Tibial artery (tissue), 4 donors: Measurements from ENCODE around the gene KIAA0586.
A peak's percentile ranks its signal among the peaks of the same experiment; 100 is the strongest.

Experiments
- DNase-seq, 2 donors: peaks; one replicate each; pipeline ENCODE4 v3.0.0-alpha.2; 2019
- H3K27ac ChIP-seq, 2 donors: fragments of 200-600 bp; sonication (generic) in 1 of 2; 1 replicate in 1 of 2; 2 replicates in 1 of 2; pipeline ENCODE4 v1.5.1; 2018 to 2019; ENCODE audit warnings: mild to moderate bottlenecking in 1 of 2
- H3K27me3 ChIP-seq, 2 donors: fragments of 200-600 bp; sonication (generic) in 1 of 2; one replicate each; pipeline versions ENCODE4 v1.5.1 to v1.6.0; 2016 to 2019
- H3K36me3 ChIP-seq, 3 donors: fragments of 200-600 bp; sonication (generic) in 2 of 3; one replicate each; pipeline ENCODE4 v1.5.1; 2016 to 2019; ENCODE audit warnings: mild to moderate bottlenecking in 2 of 3
- H3K4me1 ChIP-seq, 4 donors: fragments of 200-600 bp; sonication (generic) in 2 of 4; 1 replicate in 3 of 4; 2 replicates in 1 of 4; pipeline ENCODE4 v1.5.1; 2016 to 2019
- H3K4me3 ChIP-seq, 2 donors: fragments of 200-600 bp; sonication (generic) in 1 of 2; 1 replicate in 1 of 2; 2 replicates in 1 of 2; pipeline ENCODE4 v1.5.1; 2018 to 2019; ENCODE audit warnings: mild to moderate bottlenecking in 2 of 2
- H3K9me3 ChIP-seq, 3 donors: fragments of 200-600 bp; sonication (generic) in 1 of 3; one replicate each; pipeline ENCODE4 v1.5.1; 2016 to 2019
- intact Hi-C: fragments of 100-400 bp; cut with DNase I; formaldehyde crosslinking; loops from one replicate; pipeline ENCODE4 v1.15.0; 2023; ENCODE audit warnings: low total_unique reads
- TF ChIP-seq, protein P1 (sequence below), 2 experiments: fragments of 200-600 bp in 1 of 2; fragments of 450-650 bp in 1 of 2; IDR thresholded peaks; one replicate each; pipeline ENCODE4 v1.5.1; 2017 to 2019; ENCODE audit warnings: antibody characterized with exemption in 2 of 2, mild to moderate bottlenecking in 1 of 2, moderate library complexity in 1 of 2

KIAA0586 gene

DNA sequence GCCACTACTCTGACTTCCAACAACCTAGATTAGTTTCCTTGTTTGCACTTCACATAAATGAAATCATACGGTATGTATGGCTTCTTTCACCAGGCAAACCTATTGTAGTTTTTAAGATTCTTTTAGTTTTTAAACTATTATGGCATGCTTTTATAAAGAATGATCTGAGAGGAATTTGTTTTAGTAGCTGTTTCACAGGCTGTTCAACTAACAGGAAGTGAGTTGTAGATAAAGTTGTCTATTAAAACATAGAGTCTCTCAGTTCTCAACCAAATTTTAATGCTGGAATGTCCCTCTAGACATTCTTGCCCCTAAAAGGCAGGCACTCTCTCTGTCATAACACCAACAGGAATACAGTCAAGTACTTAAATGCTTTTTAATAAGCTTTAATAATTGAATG lies 107.5 kb downstream of the KIAA0586 start:
- no peaks in the 10 kb centered on the region for H3K27me3 ChIP-seq
- intact Hi-C loops = no loop called here

DNA sequence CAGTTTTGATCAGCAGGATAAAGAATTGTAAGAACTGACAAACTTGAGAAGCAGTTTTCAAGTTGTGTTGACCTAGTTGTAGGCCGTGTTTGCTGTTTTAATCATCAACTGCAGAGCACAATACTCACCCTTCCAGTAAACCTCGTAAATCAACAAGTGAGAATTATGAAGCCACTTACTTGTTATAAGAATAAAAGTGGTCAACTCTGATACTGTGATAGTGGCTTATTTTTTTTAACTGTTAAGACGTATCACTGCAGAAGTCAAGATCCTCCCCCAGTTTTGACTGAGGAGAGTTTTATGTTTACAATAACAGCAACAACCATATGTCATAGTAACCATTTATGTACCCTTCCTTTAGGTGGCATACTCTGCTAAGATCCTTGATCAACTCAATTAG lies 109.5 kb downstream of the KIAA0586 start:
- Histone ChIP-seq H3K4me1 (peaks cover 0 to 52% (median 7%) of the 10 kb centered on the region in 4 donors), H3K36me3 (no peaks in the 10 kb centered on the region), H3K9me3 (no peaks in the 10 kb centered on the region), H3K4me3 (no peak overlapping the region), H3K27ac (peak overlapping the region in 1 of 2 donors; percentile 20), H3K27me3 (no peaks in the 10 kb centered on the region)
- TF ChIP-seq, protein P1, sequence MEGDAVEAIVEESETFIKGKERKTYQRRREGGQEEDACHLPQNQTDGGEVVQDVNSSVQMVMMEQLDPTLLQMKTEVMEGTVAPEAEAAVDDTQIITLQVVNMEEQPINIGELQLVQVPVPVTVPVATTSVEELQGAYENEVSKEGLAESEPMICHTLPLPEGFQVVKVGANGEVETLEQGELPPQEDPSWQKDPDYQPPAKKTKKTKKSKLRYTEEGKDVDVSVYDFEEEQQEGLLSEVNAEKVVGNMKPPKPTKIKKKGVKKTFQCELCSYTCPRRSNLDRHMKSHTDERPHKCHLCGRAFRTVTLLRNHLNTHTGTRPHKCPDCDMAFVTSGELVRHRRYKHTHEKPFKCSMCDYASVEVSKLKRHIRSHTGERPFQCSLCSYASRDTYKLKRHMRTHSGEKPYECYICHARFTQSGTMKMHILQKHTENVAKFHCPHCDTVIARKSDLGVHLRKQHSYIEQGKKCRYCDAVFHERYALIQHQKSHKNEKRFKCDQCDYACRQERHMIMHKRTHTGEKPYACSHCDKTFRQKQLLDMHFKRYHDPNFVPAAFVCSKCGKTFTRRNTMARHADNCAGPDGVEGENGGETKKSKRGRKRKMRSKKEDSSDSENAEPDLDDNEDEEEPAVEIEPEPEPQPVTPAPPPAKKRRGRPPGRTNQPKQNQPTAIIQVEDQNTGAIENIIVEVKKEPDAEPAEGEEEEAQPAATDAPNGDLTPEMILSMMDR (IDR thresholded peaks at IDR 0.05) = no peak
- intact Hi-C loops = no loop called here
- no peak for DNase-seq

More for the DNA sequence above, 107.5 kb downstream of the KIAA0586 start:
- no peak for DNase-seq
- Histone ChIP-seq H3K4me3 (no peak overlapping the region), H3K4me1 (peaks cover 0 to 36% (median 5%) of the 10 kb centered on the region in 4 donors), H3K36me3 (no peaks in the 10 kb centered on the region), H3K9me3 (no peaks in the 10 kb centered on the region), H3K27ac (peak overlapping the region; percentile 72)
- TF ChIP-seq, protein P1 (IDR thresholded peaks at IDR 0.05) = no peak

DNA sequence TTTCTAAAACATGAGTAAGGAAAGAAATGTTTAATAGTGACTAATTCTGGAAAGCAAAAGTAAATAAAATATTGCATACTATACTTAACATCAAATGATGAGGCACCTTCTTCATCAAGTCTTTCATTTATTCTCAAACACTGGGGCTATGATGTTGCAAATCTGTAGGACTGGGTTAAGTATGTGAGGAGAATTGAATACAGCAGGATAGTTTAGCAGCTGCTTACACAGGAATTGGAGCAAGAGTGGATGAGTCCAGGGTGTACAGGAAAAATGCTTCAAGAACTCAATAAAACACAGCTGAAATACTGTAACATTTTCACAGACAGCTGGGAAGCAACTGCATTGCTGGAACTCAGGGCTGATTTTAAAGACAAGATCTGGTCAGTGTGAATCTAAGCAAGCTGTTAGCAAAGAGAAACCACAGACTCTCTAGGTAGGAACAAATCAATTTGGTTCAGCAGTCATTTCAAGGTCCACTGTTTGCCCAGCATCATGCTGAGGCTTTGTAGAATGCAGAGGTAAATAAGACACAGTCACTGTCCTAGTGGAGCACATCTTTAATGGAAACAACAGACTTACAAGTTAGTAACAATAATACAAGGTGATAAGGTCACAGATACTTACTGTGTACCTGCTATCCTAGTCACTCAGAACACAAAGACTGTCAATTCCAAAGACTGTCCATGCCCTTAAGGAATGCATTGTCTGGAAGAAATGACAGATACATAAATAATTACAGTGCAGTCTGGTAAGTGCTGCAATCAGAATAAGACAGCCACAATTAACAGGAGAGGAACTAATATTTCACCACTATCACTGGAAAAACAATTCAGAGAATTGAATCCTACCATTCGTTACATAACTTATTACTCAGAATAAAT lies 113.5 kb downstream of the KIAA0586 start:
- Histone ChIP-seq H3K27me3 (no peaks in the 10 kb centered on the region), H3K36me3 (peaks cover 0 to 7% (median 0%) of the 10 kb centered on the region in 3 donors), H3K9me3 (no peaks in the 10 kb centered on the region), H3K4me3 (no peak overlapping the region), H3K4me1 (peaks cover 0 to 17% (median 1%) of the 10 kb centered on the region in 4 donors), H3K27ac (peak overlapping the region in 1 of 2 donors; percentile 24)
- intact Hi-C loops = no loop called here
- DNase-seq = no peak
- TF ChIP-seq, protein P1 (IDR thresholded peaks at IDR 0.05) = no peak

DNA sequence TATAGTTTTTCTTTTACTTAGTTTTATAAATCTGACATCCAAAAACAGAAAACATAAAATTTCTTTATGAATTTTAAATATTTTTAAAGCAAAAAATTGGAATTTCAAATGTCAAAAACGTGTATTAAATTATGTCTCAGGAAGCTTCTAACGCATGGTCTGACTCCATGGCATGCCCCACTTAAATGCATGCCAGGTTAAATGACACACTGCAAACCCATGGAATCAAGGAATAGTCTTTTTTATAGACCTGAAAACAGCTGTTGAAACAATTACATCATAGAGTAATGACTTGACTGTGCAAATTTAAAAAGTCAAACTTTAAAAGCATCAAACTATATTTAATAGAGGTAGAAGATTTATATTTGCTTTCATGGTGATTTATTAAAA lies 114.1 kb downstream of the KIAA0586 start:
- Histone ChIP-seq H3K27me3 (no peaks in the 10 kb centered on the region), H3K9me3 (no peaks in the 10 kb centered on the region), H3K27ac (no peak overlapping the region), H3K4me3 (no peak overlapping the region), H3K36me3 (peaks cover 0 to 7% (median 0%) of the 10 kb centered on the region in 3 donors), H3K4me1 (peaks cover 0 to 17% (median 1%) of the 10 kb centered on the region in 4 donors)
- TF ChIP-seq, protein P1 (IDR thresholded peaks at IDR 0.05) = no peak
- intact Hi-C loops = no loop called here
- no peak for DNase-seq

DNA sequence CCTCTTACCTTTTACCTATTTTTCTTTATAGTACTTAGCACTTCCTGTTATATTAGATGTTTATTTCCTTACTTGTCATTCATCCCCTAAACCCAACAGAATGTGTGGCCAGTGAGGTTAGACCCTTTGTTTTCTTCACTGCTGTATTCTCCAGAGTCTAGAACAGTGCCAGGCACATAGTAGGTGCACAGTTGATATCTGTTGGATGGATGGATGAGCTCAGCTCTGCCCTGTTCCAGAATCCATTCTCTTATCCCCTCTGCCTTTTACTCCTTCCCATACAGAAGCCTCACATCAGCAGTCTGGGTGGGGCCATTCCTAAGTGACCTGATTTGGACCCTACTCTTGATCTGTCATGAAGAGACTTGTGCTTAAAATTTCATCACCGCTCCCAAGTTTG lies 115.7 kb downstream of the KIAA0586 start:
- peaks cover 0 to 7% (median 0%) of the 10 kb centered on the region in 3 donors for H3K36me3 ChIP-seq
- peaks cover 0 to 17% (median 1%) of the 10 kb centered on the region in 4 donors for H3K4me1 ChIP-seq
- H3K27me3 ChIP-seq = no peaks in the 10 kb centered on the region
- no peak for DNase-seq
- H3K9me3 ChIP-seq = no peaks in the 10 kb centered on the region
- TF ChIP-seq, protein P1 (IDR thresholded peaks at IDR 0.05) = no peak
- no peak overlapping the region for H3K27ac ChIP-seq
- intact Hi-C loops = no loop called here
- H3K4me3 ChIP-seq = no peak overlapping the region
